Measurements from ENCODE around the gene TMEM44.
A peak's percentile ranks its signal among the peaks of the same experiment; 100 is the strongest.

The TMEM44 gene

DNA sequence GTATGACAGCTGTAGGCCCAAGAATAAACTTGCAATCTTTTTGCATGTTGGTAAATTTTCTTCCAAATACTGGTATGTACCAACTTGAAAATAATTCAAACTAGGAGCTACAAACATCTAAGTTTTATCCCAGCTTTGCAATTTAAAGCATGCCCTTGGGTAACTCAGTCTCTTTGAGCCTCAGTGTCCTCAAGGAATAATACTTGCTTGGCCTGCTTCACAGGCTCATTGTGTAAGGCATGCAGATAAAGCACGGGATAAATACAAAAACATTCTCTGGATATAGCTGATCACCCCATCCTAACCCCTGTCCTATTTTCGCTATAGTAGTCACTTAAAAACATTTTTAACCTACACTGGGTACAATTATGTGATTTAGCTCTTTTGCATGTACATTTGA is 9.6 kb upstream of the TMEM44 start:
- DNase-seq (ENCODE audit: insufficient read length, low spot score) (no peak), FAIRE-seq (no peak)
- TF ChIP-seq, protein P1, sequence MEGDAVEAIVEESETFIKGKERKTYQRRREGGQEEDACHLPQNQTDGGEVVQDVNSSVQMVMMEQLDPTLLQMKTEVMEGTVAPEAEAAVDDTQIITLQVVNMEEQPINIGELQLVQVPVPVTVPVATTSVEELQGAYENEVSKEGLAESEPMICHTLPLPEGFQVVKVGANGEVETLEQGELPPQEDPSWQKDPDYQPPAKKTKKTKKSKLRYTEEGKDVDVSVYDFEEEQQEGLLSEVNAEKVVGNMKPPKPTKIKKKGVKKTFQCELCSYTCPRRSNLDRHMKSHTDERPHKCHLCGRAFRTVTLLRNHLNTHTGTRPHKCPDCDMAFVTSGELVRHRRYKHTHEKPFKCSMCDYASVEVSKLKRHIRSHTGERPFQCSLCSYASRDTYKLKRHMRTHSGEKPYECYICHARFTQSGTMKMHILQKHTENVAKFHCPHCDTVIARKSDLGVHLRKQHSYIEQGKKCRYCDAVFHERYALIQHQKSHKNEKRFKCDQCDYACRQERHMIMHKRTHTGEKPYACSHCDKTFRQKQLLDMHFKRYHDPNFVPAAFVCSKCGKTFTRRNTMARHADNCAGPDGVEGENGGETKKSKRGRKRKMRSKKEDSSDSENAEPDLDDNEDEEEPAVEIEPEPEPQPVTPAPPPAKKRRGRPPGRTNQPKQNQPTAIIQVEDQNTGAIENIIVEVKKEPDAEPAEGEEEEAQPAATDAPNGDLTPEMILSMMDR (IDR thresholded peaks at IDR 0.05; ENCODE audit: insufficient read depth, missing control alignments) = no peak

- FAIRE-seq (no peak), DNase-seq (ENCODE audit: insufficient read length, low spot score) (no peak)
- TF ChIP-seq, protein P1 (IDR thresholded peaks at IDR 0.05; ENCODE audit: insufficient read depth, missing control alignments) = peak; percentile 12
These were observed 7.6 kb upstream of the TMEM44 start for GRCh38 chr3:194640829-194641228.

DNA sequence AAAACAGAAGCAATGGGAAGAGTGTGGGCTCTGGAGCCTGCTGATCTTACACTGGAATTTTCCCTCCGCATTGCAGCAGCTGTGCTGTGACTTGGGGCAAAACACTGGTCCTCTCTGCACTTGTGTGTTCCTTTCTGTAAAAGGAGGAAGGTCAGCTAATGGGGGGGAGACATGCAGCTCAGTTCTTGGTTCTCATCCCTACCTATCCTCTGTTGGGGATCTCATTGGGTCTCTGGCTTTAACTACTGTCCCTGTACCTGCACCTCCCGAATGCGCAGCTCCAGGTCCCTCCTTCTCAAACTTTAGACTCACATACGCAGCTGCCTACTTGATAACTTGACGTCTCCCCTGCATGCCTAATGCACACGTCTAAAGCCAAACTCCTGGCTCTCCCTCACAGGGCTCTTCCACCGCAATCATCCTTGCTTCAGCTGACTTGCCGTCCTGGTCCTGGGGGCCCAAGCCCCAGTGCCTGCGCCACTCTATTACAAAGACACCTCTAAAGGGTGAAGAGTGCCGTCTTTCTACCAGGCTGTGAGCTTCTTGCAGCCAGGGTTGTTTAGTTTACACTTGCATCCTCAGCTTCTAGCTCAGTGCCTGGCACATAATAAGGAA is 5.9 kb upstream of the TMEM44 start:
- DNase-seq (ENCODE audit: insufficient read length, low spot score) = no peak
- no peak for FAIRE-seq
- TF ChIP-seq, protein P1 (IDR thresholded peaks at IDR 0.05; ENCODE audit: insufficient read depth, missing control alignments) = no peak

DNA sequence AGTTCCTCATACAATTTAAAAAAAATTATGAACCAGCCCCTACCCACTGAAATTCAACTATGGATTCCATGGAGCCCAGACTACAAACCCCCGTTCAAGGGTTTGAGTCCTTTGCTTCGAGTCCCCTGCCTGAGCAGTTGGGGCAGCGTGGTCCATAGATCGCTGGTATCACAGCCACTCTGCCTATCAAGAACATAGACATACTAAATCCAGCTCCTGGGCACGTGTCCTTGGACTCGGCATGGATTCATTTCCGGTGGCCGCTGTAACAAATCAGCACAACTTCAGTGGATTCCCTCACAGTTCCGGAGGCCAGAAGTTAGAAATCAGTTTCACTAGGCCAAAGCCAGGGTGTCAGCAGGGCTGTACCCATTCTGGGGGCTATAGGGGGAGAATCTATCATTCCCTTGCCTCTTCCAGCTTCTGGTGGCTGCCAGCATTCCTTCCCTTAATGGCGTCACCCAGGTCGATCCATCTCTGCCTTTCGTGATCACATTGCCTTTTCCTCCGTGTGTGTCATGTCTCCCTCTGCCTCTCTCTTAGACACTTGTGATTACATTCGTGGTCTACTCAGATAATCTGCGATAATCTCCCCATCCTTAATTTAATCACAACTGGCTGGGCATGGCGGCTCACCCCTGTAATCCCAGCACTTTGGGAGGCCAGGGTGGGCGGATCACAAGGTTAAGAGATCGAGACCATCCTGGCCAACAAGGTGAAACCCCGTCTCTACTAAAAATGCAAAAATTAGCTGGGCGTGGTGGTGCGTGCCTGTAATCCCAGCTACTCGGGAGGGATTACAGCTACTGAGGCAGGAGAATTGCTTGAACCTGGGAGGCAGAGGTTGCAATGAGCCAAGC is 4.6 kb upstream of the TMEM44 start:
- DNase-seq (ENCODE audit: insufficient read length, low spot score) (no peak), FAIRE-seq (no peak)
- TF ChIP-seq, protein P1 (IDR thresholded peaks at IDR 0.05; ENCODE audit: insufficient read depth, missing control alignments) = no peak

- TF ChIP-seq, protein P1 (IDR thresholded peaks at IDR 0.05; ENCODE audit: insufficient read depth, missing control alignments) = no peak
- no peak for FAIRE-seq
- DNase-seq (ENCODE audit: insufficient read length, low spot score) = no peak
These were observed 3.8 kb upstream of the TMEM44 start for GRCh38 chr3:194637066-194637465.

DNA sequence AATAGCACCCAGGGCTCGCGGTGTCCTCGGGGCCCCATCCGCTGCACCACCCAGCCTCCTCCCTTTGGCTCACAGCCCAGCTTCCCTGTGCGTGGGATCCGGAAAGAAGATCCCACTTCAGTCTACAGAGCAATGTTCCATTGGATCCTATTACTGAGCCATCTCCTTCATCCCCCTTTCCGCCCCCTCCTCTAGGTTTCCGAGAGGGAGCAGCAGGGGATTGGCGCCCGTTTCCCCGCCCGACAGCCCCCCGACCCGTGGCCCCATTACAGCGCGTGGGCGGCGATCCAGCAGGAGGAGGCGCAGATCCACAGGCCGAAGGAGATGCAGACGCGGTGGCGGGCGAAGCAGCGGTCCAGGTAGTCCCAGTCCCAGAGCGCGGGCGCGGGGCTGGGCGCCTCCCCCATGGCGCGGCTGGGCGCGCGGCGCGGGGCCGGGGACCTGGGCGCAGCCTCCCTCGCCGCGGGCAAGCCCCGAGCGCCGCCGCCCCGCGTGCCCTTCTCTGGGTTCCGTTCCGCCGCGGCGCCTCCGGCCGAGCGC is 340 bp downstream of the TMEM44 start:
- FAIRE-seq (no peak), DNase-seq (ENCODE audit: insufficient read length, low spot score) (no peak)
- TF ChIP-seq, protein P1 (IDR thresholded peaks at IDR 0.05; ENCODE audit: insufficient read depth, missing control alignments) = no peak

Measured in D721Med (cell line).